Heart right ventricle (tissue), 16 donors: ENCODE data around the gene PLK5. TPM values are rescaled to one million over a fixed set of nuclear protein-coding genes. Genes with fewer than 3 reads are reported as not detected.
A peak's percentile ranks its signal among the peaks of the same experiment; 100 is the strongest.

Experiments used
- ATAC-seq, 8 donors: fragments of 200-7000 bp; cut with Tn5 transposase; one replicate each; pipeline ENCODE4 v1.9.1; 2020; ENCODE audit warnings: mild to moderate bottlenecking in 8 of 8, moderate library complexity in 8 of 8, moderate number of reproducible peaks in 1 of 8
- DNase-seq, 2 donors: peaks; one replicate each; pipeline ENCODE4 v3.0.0-alpha.2; 2020
- H3K27ac ChIP-seq, 10 donors: fragments of 200-600 bp; sonication (generic) in 2 of 10; one replicate each; pipeline versions ENCODE4 v1.5.0 to v1.8.0; 2020 to 2022; ENCODE audit warnings: mild to moderate bottlenecking in 3 of 10
- H3K27me3 ChIP-seq, 7 donors: fragments of 200-600 bp; one replicate each; pipeline ENCODE4 v1.8.0; 2021 to 2022; ENCODE audit warnings: mild to moderate bottlenecking in 2 of 7
- H3K36me3 ChIP-seq, 9 donors: fragments of 200-600 bp; sonication (generic) in 1 of 9; one replicate each; pipeline versions ENCODE4 v1.5.0 to v1.8.0; 2020 to 2022; ENCODE audit warnings: mild to moderate bottlenecking in 2 of 9
- H3K4me1 ChIP-seq, 9 donors: fragments of 200-600 bp; sonication (generic) in 1 of 9; one replicate each; pipeline versions ENCODE4 v1.5.0 to v1.8.0; 2020 to 2022; ENCODE audit warnings: mild to moderate bottlenecking in 4 of 9
- H3K4me3 ChIP-seq, 10 donors: fragments of 200-600 bp; sonication (generic) in 2 of 10; one replicate each; pipeline versions ENCODE4 v1.5.0 to v1.8.0; 2020 to 2022; ENCODE audit warnings: mild to moderate bottlenecking in 7 of 10, moderate library complexity in 2 of 10
- H3K9me3 ChIP-seq, 11 donors: fragments of 200-600 bp in 10 of 11; sonication (generic) in 2 of 11; one replicate each; pipeline versions ENCODE4 v1.5.0 to v1.8.0; 2013 to 2022; ENCODE audit warnings: mild to moderate bottlenecking in 2 of 11, control low read depth in 1 of 11, moderate library complexity in 1 of 11
- WGBS, 2 donors: extraction: QIAGEN DNeasy Blood & Tissue Kit; methylation state at CpG; one replicate each; pipeline ENCODE4 v1.1.7; 2013; ENCODE audit warnings: inconsistent platforms in 1 of 2; 5-methylcytosine and 5-hydroxymethylcytosine counted together
- intact Hi-C, 10 donors: fragments of 100-400 bp; cut with DNase I; formaldehyde crosslinking; loops; one replicate each; pipeline versions ENCODE4 v1.11.1 to v1.14.2; 2022
- polyA plus RNA-seq, 2 donors: library from polyadenylated mRNA; stranded (reverse); fragments of 200-250 nt; gene quantifications; one replicate each; pipeline ENCODE4 v1.2.3, GENCODE V29; 2013
- total RNA-seq, 10 donors: library from RNA; stranded (reverse); fragmentation: NEBNext Ultra II Directional in 3 of 10; extraction: Animal tissue kit (Norgen Biotek cat#: 25700) in 3 of 10; gene quantifications; one replicate each; pipeline versions ENCODE4 v1.2.1 to v1.2.4, GENCODE V29; 2021 to 2023
- TF ChIP-seq, protein P1 (sequence below), 9 donors: fragments of 200-600 bp; sonication (generic) in 2 of 9; IDR thresholded peaks; one replicate each; pipeline versions ENCODE4 v1.5.0 to v1.8.0; 2021 to 2022; ENCODE audit warnings: antibody characterized with exemption in 9 of 9, mild to moderate bottlenecking in 5 of 9, moderate library complexity in 1 of 9
- donor health status: Arrhythmogenic right ventricular cardiomyopathy.
- donor health status: ischemic (EF 13 %, LVEDD 7.1; RV severe dilation, severe dysfunction).
- donor health status: healthy with polysubstance abuse.
- donor health status: DM: no; HTN: yes; CAD: no.
- donor health status: DM: no; HTN: no; CAD: no.
- donor health status: ischemic (EF 25% LVEDD 6.9; RV normal size, moderate dysfunction).
- donor health status: ischemic (EF 25% LVEDD 5.7; RV mildly dilated, moderate dysfunction).
- donor health status: healthy.
- donor health status: DM: yes; HTN: yes; CAD: no.
- donor health status: Ischemic cardiomyopathy.
- donor health status: ischemic (EF 35%, LVEDD 5.7; RV mildly dilated, moderate dysfunction).
- donor health status: nonischemic (EF 11% LVEDD 7.7; RV severe dilation, severe dysfunction).
- donor health status: DM: yes; HTN: yes; CAD: no.
- donor health status: PGD.
- donor health status: ischemic (EF 29% LVEDD 5.4; RV normal size, mild dysfunction).
- donor health status: nonischemic (EF 23%, LVEDD 6.1; RV moderate dilation, normal function).

PLK5 gene
- total and polyA plus RNA-seq, 12 donors, result 0.11 to 0.57 TPM; not detected in 10

DNA sequence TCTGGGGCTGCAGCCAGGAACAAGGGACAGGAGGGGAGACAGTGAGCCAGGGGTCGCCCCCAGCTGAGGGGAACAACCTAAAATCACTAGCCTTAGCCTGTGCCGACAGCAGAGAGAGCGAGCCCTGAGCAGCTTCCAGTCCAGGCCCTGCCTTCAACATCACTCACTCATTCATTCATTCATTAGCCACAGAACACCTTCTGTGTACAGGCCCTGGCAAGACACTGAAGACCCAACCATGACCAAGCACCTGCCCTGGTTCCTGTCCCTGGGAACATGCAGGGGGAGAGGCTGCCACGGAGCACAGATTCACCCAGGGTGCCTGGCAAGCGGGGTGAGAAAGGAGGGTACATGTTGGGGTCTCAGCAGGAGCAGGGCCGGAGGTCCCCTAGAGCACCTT, 39.4 kb downstream of the PLK5 start:
- H3K4me3 ChIP-seq, result no peak overlapping the region
- 92 to 93% methylated on average over 6 of the region's 6 CpGs for WGBS, 2 donors
- no peaks in the 10 kb centered on the region for H3K9me3 ChIP-seq
- H3K27me3 ChIP-seq, result peaks cover 0 to 10% (median 0%) of the 10 kb centered on the region in 7 donors
- no peak for ATAC-seq
- no peak for DNase-seq
- TF ChIP-seq, protein P1, sequence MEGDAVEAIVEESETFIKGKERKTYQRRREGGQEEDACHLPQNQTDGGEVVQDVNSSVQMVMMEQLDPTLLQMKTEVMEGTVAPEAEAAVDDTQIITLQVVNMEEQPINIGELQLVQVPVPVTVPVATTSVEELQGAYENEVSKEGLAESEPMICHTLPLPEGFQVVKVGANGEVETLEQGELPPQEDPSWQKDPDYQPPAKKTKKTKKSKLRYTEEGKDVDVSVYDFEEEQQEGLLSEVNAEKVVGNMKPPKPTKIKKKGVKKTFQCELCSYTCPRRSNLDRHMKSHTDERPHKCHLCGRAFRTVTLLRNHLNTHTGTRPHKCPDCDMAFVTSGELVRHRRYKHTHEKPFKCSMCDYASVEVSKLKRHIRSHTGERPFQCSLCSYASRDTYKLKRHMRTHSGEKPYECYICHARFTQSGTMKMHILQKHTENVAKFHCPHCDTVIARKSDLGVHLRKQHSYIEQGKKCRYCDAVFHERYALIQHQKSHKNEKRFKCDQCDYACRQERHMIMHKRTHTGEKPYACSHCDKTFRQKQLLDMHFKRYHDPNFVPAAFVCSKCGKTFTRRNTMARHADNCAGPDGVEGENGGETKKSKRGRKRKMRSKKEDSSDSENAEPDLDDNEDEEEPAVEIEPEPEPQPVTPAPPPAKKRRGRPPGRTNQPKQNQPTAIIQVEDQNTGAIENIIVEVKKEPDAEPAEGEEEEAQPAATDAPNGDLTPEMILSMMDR (IDR thresholded peaks at IDR 0.05), result no peak
- H3K4me1 ChIP-seq, result peaks cover 0 to 27% (median 6%) of the 10 kb centered on the region in 9 donors
- no peak overlapping the region for H3K27ac ChIP-seq
- no peaks in the 10 kb centered on the region for H3K36me3 ChIP-seq
- intact Hi-C loops, result no loop called here

DNA sequence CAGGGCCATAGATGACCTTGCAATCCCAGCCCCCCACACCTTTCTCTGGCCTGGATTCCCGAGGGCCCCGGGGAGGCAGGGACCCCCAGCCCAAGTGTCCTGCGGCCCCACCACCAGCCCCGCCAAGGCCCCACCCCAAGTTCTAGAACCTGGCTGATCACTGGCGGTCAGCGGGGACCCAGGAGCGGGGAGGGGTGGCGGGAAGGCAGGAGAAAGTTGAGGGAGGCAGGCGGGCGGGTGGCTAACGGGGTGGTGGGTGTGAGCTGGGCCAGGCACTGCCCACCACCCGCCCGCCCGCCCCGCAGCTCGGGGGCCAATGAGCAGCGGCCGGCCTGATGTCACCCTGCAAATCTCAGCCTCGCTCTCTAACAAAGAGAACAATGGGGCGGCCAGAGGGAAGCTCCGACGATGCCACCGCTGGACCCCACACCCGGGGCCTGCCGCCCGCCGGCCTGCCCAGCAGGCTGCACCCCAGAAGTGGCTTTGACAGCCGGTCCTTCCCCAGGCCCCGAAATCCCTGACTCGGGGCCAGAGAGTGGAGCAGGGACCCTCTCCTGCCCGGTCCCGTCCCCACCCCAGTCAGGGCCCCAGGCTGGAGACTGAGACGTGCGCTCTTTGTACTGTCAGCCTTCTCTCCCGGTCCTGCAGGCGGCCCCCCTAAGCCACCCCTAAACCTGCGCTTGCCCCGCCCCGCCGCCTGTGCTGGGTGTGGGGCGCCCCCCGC, 42.7 kb downstream of the PLK5 start:
- TF ChIP-seq, protein P1 (IDR thresholded peaks at IDR 0.05), result no peak
- intact Hi-C loops, result no loop called here
- peak overlapping the region; percentile 27 to 86 (median 70) for H3K4me3 ChIP-seq
- H3K27ac ChIP-seq, result peak overlapping the region; percentile 58 to 91 (median 82)
- ATAC-seq, result peak; percentile 71 to 92 (median 88)
- WGBS, 2 donors, result 4 to 5% methylated on average over 40 to 42 of the region's 42 CpGs
- no peaks in the 10 kb centered on the region for H3K9me3 ChIP-seq
- no peaks in the 10 kb centered on the region for H3K36me3 ChIP-seq
- peaks cover 3 to 19% (median 12%) of the 10 kb centered on the region in 9 donors for H3K4me1 ChIP-seq
- DNase-seq, result peak; percentile 54 to 74
- peaks cover 0 to 10% (median 0%) of the 10 kb centered on the region in 7 donors for H3K27me3 ChIP-seq

DNA sequence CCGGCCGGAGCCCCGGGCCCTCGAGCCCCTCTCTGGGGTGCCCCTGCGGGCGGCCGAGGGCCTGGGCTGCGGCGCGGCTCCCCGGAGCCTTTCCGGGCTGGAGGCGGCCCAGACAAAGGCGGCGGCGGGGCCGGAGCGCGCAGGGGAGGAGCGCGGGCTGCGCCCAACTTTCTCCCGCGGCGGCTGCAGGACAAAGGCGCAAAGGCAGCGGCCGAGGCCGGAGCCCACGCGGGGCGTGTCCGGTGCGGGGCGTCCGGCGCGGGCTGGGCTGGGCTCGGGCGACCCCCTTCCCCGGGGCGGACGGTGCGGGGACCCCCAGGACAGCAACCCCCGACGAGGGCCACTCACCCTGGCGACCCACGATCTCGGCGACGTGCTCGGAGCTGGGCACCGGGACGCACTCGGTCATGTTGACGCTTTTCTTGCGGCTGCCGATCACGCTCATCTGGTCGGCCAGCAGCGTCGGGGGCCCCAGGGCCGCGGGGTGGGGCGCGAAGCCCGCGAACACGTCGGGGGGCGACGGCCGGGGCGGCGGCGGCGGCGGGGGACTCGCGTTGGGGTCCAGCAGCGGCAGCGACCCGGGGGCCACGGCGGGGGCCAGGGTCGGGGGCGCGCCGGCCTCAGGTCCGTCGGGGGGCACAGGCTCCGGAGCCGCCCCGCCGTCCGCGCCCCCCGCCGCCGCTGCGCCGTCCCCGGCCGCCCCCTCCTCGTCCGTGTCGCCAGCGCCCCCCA, 43.4 kb downstream of the PLK5 start:
- Histone ChIP-seq H3K9me3 (no peaks in the 10 kb centered on the region), H3K27ac (peak overlapping the region; percentile 58 to 91 (median 82)), H3K4me1 (peaks cover 3 to 19% (median 12%) of the 10 kb centered on the region in 9 donors), H3K36me3 (no peaks in the 10 kb centered on the region), H3K4me3 (peak overlapping the region; percentile 27 to 86 (median 70)), H3K27me3 (peaks cover 0 to 10% (median 0%) of the 10 kb centered on the region in 7 donors)
- DNase-seq (peak in 1 of 2 donors; percentile 54), ATAC-seq (peak in 3 of 8 donors; percentile 14 to 36 (median 25))
- TF ChIP-seq, protein P1 (IDR thresholded peaks at IDR 0.05), result no peak
- intact Hi-C loops, result no loop called here
- WGBS, 2 donors, result 0 to 1% methylated on average over 32 to 98 of the region's 108 CpGs

DNA sequence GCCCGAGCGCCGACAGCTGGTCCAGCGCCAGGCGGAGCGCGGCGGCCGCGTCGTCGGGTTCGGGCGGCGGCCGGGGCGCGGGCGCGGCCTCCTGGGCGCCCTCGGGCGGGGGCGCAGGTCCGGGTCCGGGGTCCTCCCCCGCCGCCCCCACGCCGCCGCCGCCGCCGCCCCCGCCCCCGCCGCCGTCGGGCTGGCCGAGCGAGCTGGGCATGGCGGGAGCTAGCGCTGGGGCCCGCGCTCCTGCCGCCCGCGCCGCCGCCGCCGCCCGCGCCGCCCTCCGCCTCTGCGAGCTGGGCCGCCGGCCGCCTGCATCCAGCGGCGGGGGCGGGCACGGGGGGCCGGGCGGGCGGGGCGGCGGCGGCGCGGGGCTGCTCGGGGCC, 44.0 kb downstream of the PLK5 start:
- WGBS, 2 donors, result 0 to 1% methylated on average over 12 to 57 of the region's 73 CpGs
- Histone ChIP-seq H3K4me3 (peak overlapping the region in 1 of 10 donors; percentile 86), H3K27ac (no peak overlapping the region), H3K4me1 (peaks cover 3 to 19% (median 12%) of the 10 kb centered on the region in 9 donors), H3K27me3 (peaks cover 0 to 10% (median 0%) of the 10 kb centered on the region in 7 donors), H3K9me3 (no peaks in the 10 kb centered on the region), H3K36me3 (no peaks in the 10 kb centered on the region)
- ATAC-seq (no peak), DNase-seq (no peak)
- TF ChIP-seq, protein P1 (IDR thresholded peaks at IDR 0.05), result no peak
- intact Hi-C loops, result no loop called here
